NCI-H187 (cell line): ENCODE results near the gene HMGCS1.
"Not testable (repeated sequence)": the region's sequence is repeated elsewhere in the genome, so short reads cannot be mapped to it uniquely, and the experiment has no call there.

Source experiments
- DNase-seq, 2 experiments: peaks; one replicate each; lab custom pipeline; 2025; lab: John Stamatoyannopoulos, UW

HMGCS1 gene

GRCh38 chr5:43313035-43313853 lies at the start of gene HMGCS1:
HMGCS1 (minus strand) TSS chr5:43313412; CDS start chr5:43298965, 14,447 bp downstream.
- DNase-seq = peak; percentile 99 to 100

GRCh38 chr5:43358726-43359125 lies 45.5 kb upstream of the HMGCS1 start:
- no peak for DNase-seq

- no peak for DNase-seq
Observed at GRCh38 chr5:43358301-43358700, 45.1 kb upstream of the HMGCS1 start.

GRCh38 chr5:43357878-43358281 lies 44.7 kb upstream of the HMGCS1 start:
- no peak for DNase-seq

GRCh38 chr5:43357067-43357466 lies 43.9 kb upstream of the HMGCS1 start:
- no peak for DNase-seq

- DNase-seq = no peak
Observed at GRCh38 chr5:43354774-43355173, 41.6 kb upstream of the HMGCS1 start.

GRCh38 chr5:43353668-43354067 lies 40.5 kb upstream of the HMGCS1 start:
- DNase-seq = no peak

GRCh38 chr5:43352915-43353314 lies 39.7 kb upstream of the HMGCS1 start:
- no peak for DNase-seq

GRCh38 chr5:43352131-43352530 lies 38.9 kb upstream of the HMGCS1 start:
- DNase-seq = no peak

GRCh38 chr5:43348861-43349363 lies 35.7 kb upstream of the HMGCS1 start:
- no peak for DNase-seq

GRCh38 chr5:43348207-43348606 lies 35.0 kb upstream of the HMGCS1 start:
- DNase-seq = no peak

- no peak for DNase-seq
Observed at GRCh38 chr5:43338862-43339261, 25.6 kb upstream of the HMGCS1 start.

GRCh38 chr5:43336159-43336558 lies 22.9 kb upstream of the HMGCS1 start:
- DNase-seq = no peak

- DNase-seq = no peak
Observed at GRCh38 chr5:43335681-43336080, 22.5 kb upstream of the HMGCS1 start.

- DNase-seq = no peak
Observed at GRCh38 chr5:43332401-43332800, 19.2 kb upstream of the HMGCS1 start.

GRCh38 chr5:43325624-43326023 lies 12.4 kb upstream of the HMGCS1 start:
- DNase-seq = not testable (repeated sequence)

- not testable (repeated sequence) for DNase-seq
Observed at GRCh38 chr5:43323488-43323887, 10.3 kb upstream of the HMGCS1 start.

- no peak for DNase-seq
Observed at GRCh38 chr5:43320846-43321245, 7.6 kb upstream of the HMGCS1 start.

GRCh38 chr5:43316421-43316820 lies 3.2 kb upstream of the HMGCS1 start:
- no peak for DNase-seq

- no peak for DNase-seq
Observed at GRCh38 chr5:43315682-43316081, 2.5 kb upstream of the HMGCS1 start.

GRCh38 chr5:43315263-43315662 lies 2.1 kb upstream of the HMGCS1 start:
- no peak for DNase-seq

- DNase-seq = no peak
Observed at GRCh38 chr5:43314724-43315123, 1.5 kb upstream of the HMGCS1 start.

- DNase-seq = no peak
Observed at GRCh38 chr5:43313854-43314457, 744 bp upstream of the HMGCS1 start.
